ENCODE measurements around the gene FBN1. TPM values are rescaled to one million over a fixed set of nuclear protein-coding genes. Genes with fewer than 3 reads are reported as not detected.

The FBN1 gene
- total RNA-seq, 1 experiment from 2014 or later: 5.2 TPM

DNA sequence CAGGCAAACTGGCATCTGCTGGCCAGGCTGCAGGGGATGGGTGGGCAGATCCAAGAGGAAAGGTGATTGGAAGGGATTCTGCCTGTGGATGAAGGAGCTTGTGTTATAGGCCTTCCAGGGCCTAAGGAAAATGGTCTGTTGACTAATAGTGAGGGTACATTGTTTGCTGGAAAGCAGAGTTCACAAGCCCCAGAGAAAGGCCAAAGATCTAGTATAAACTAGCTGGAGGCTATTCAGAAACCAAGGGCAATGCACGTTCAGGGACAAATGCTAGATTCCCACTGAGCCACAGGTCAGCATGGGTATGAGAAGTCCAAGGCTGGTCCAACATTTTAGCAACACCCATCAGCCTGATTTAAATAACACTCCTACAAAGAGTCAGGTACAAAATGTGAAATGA is 74.7 kb downstream of the FBN1 start:
- TF ChIP-seq JAZF1 (CRISPR knock-in tag; IDR thresholded peaks at IDR 0.05): no peak
- TF ChIP-seq GTF2I (CRISPR knock-in tag; conservative IDR thresholded peaks at IDR 0.05): no peak
- TF ChIP-seq SMAD4 (CRISPR knock-in tag; IDR thresholded peaks at IDR 0.05): no peak
- TF ChIP-seq, protein P1, sequence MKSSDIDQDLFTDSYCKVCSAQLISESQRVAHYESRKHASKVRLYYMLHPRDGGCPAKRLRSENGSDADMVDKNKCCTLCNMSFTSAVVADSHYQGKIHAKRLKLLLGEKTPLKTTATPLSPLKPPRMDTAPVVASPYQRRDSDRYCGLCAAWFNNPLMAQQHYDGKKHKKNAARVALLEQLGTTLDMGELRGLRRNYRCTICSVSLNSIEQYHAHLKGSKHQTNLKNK (CRISPR knock-in tag; IDR thresholded peaks at IDR 0.05): no peak
- TF ChIP-seq, protein P2, sequence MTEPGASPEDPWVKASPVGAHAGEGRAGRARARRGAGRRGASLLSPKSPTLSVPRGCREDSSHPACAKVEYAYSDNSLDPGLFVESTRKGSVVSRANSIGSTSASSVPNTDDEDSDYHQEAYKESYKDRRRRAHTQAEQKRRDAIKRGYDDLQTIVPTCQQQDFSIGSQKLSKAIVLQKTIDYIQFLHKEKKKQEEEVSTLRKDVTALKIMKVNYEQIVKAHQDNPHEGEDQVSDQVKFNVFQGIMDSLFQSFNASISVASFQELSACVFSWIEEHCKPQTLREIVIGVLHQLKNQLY (CRISPR knock-in tag; IDR thresholded peaks at IDR 0.05): no peak
- TF ChIP-seq, protein P3, sequence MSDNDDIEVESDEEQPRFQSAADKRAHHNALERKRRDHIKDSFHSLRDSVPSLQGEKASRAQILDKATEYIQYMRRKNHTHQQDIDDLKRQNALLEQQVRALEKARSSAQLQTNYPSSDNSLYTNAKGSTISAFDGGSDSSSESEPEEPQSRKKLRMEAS (CRISPR knock-in tag; IDR thresholded peaks at IDR 0.05): no peak
- TF ChIP-seq IRF2 (CRISPR knock-in tag; IDR thresholded peaks at IDR 0.05; ENCODE audit: borderline replicate concordance, low read depth): no peak
- TF ChIP-seq CREB1 (CRISPR knock-in tag; IDR thresholded peaks at IDR 0.05): no peak
- TF ChIP-seq NFYB (CRISPR knock-in tag; conservative IDR thresholded peaks at IDR 0.05; ENCODE audit: low read depth): no peak
- TF ChIP-seq EMX1 (CRISPR knock-in tag; IDR thresholded peaks at IDR 0.05): no peak
- TF ChIP-seq PRRX2 (CRISPR knock-in tag; IDR thresholded peaks at IDR 0.05): no peak
- TF ChIP-seq, protein P4, sequence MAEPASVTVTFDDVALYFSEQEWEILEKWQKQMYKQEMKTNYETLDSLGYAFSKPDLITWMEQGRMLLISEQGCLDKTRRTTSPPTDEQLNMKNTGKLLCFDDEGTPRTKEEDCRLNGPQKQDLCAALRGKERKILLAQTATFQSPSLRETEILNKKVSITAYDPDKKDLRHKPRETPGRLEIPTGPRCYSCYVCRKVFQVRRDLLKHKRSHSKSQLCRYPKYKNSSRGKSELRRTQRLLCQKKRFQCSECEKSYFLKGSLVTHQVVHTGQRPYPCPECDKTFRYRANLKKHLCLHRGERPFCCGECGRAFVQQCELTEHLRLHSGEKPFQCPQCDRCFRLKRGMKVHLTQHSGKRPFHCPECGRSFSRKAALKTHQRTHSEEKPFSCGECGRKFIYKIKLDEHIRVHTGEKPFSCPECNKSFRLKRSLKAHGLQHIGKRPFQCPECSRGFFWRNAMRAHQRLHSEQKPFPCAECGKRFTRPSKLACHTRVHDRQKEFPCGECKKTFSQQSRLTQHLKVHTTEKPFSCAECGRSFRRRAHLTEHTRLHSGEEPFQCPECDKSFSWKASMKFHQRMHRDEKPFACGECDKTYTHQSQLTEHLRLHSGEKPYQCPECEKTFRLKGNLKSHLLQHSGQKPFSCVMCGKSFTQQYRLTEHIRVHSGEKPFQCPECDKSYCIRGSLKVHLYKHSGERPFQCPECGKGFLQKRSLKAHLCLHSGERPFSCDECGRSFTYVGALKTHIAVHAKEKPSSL (CRISPR knock-in tag; conservative IDR thresholded peaks at IDR 0.05): no peak
- no peak for TF ChIP-seq NR1H2 (CRISPR knock-in tag; IDR thresholded peaks at IDR 0.05)
- TF ChIP-seq ZNF232 (CRISPR knock-in tag; IDR thresholded peaks at IDR 0.05): no peak
- TF ChIP-seq, protein P5, sequence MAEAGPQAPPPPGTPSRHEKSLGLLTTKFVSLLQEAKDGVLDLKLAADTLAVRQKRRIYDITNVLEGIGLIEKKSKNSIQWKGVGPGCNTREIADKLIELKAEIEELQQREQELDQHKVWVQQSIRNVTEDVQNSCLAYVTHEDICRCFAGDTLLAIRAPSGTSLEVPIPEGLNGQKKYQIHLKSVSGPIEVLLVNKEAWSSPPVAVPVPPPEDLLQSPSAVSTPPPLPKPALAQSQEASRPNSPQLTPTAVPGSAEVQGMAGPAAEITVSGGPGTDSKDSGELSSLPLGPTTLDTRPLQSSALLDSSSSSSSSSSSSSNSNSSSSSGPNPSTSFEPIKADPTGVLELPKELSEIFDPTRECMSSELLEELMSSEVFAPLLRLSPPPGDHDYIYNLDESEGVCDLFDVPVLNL (CRISPR knock-in tag; IDR thresholded peaks at IDR 0.05; ENCODE audit: borderline replicate concordance, low read depth): no peak
- TF ChIP-seq MYBL2 (CRISPR knock-in tag; IDR thresholded peaks at IDR 0.05): no peak
- TF ChIP-seq OVOL2 (CRISPR knock-in tag; IDR thresholded peaks at IDR 0.05; ENCODE audit: borderline replicate concordance): no peak
- no peak for TF ChIP-seq ZNF121 (CRISPR knock-in tag; IDR thresholded peaks at IDR 0.05)
- ATAC-seq (no peak), DNase-seq (ENCODE audit: low spot score) (no peak)
- Mint-ChIP-seq H3K27me3 (ENCODE audit: low read depth) (no peaks in the 10 kb centered on the region), H3K4me3 (no peak overlapping the region), H3K9me3 (peaks cover 8% of the 10 kb centered on the region; the same call in 1 of the 2 replicates), H3K27ac (no peak overlapping the region), H3K36me3 (no peaks in the 10 kb centered on the region), H3K4me1 (no peaks in the 10 kb centered on the region; the same call in 1 of the 2 replicates)
- ChIA-PET CTCF (no interaction called here), POLR2A (no interaction called here)

DNA sequence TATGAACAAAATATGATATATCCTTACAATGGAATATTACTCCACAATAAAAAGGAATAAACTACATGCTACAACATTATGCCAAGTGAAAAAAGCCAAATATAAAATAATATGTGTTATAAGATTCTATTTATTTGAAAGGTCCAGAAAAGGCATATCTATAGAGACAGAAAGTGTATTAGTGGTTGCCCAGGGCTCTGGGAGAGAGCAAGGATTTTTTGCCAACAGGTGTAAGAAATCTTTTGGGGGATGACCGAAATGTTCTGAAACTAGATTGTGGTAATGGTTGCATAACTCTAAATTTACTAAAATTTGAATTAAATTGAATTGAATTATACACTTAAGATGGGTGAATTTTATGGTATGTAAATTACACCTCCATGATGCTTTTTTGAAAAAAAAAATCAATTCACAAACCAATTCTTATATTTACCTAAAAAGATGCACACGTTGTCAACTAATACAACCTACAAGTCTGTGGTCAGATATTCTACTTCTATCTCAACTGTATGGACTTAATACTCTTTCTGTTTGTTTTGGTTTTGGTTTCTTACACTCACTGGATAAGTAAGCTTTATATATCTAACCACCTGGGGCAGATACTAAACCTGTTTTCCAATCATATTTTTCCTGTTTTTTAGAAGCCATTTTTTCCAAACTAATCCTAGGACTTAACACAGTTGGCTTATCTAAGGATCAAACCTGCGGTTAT is 75.8 kb downstream of the FBN1 start:
- Mint-ChIP-seq H3K27me3 (ENCODE audit: low read depth) (no peaks in the 10 kb centered on the region), H3K36me3 (no peaks in the 10 kb centered on the region), H3K9me3 (peaks cover 8% of the 10 kb centered on the region; the same call in 1 of the 2 replicates), H3K4me3 (no peak overlapping the region), H3K4me1 (no peaks in the 10 kb centered on the region; the same call in 1 of the 2 replicates), H3K27ac (no peak overlapping the region)
- ChIA-PET CTCF (no interaction called here), POLR2A (no interaction called here)
- ATAC-seq (no peak), DNase-seq (ENCODE audit: low spot score) (no peak)
- TF ChIP-seq, protein P6, sequence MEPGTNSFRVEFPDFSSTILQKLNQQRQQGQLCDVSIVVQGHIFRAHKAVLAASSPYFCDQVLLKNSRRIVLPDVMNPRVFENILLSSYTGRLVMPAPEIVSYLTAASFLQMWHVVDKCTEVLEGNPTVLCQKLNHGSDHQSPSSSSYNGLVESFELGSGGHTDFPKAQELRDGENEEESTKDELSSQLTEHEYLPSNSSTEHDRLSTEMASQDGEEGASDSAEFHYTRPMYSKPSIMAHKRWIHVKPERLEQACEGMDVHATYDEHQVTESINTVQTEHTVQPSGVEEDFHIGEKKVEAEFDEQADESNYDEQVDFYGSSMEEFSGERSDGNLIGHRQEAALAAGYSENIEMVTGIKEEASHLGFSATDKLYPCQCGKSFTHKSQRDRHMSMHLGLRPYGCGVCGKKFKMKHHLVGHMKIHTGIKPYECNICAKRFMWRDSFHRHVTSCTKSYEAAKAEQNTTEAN (CRISPR knock-in tag; IDR thresholded peaks at IDR 0.05): no peak
- TF ChIP-seq, protein P7, sequence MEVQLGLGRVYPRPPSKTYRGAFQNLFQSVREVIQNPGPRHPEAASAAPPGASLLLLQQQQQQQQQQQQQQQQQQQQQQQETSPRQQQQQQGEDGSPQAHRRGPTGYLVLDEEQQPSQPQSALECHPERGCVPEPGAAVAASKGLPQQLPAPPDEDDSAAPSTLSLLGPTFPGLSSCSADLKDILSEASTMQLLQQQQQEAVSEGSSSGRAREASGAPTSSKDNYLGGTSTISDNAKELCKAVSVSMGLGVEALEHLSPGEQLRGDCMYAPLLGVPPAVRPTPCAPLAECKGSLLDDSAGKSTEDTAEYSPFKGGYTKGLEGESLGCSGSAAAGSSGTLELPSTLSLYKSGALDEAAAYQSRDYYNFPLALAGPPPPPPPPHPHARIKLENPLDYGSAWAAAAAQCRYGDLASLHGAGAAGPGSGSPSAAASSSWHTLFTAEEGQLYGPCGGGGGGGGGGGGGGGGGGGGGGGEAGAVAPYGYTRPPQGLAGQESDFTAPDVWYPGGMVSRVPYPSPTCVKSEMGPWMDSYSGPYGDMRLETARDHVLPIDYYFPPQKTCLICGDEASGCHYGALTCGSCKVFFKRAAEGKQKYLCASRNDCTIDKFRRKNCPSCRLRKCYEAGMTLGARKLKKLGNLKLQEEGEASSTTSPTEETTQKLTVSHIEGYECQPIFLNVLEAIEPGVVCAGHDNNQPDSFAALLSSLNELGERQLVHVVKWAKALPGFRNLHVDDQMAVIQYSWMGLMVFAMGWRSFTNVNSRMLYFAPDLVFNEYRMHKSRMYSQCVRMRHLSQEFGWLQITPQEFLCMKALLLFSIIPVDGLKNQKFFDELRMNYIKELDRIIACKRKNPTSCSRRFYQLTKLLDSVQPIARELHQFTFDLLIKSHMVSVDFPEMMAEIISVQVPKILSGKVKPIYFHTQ (CRISPR knock-in tag; IDR thresholded peaks at IDR 0.05): no peak
- TF ChIP-seq, protein P8, sequence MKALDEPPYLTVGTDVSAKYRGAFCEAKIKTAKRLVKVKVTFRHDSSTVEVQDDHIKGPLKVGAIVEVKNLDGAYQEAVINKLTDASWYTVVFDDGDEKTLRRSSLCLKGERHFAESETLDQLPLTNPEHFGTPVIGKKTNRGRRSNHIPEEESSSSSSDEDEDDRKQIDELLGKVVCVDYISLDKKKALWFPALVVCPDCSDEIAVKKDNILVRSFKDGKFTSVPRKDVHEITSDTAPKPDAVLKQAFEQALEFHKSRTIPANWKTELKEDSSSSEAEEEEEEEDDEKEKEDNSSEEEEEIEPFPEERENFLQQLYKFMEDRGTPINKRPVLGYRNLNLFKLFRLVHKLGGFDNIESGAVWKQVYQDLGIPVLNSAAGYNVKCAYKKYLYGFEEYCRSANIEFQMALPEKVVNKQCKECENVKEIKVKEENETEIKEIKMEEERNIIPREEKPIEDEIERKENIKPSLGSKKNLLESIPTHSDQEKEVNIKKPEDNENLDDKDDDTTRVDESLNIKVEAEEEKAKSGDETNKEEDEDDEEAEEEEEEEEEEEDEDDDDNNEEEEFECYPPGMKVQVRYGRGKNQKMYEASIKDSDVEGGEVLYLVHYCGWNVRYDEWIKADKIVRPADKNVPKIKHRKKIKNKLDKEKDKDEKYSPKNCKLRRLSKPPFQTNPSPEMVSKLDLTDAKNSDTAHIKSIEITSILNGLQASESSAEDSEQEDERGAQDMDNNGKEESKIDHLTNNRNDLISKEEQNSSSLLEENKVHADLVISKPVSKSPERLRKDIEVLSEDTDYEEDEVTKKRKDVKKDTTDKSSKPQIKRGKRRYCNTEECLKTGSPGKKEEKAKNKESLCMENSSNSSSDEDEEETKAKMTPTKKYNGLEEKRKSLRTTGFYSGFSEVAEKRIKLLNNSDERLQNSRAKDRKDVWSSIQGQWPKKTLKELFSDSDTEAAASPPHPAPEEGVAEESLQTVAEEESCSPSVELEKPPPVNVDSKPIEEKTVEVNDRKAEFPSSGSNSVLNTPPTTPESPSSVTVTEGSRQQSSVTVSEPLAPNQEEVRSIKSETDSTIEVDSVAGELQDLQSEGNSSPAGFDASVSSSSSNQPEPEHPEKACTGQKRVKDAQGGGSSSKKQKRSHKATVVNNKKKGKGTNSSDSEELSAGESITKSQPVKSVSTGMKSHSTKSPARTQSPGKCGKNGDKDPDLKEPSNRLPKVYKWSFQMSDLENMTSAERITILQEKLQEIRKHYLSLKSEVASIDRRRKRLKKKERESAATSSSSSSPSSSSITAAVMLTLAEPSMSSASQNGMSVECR (CRISPR knock-in tag; IDR thresholded peaks at IDR 0.05; ENCODE audit: borderline replicate concordance): no peak

All from WTC11 (cell line).